D721Med (cell line): ENCODE measurements around the gene MAPKAP1.

Source experiments
- DNase-seq: peaks from one replicate; pipeline ENCODE4 v3.0.0; 2011; ENCODE audit warnings: low spot score; ENCODE audit not compliant: insufficient read length
- FAIRE-seq: peaks from 2 replicates; lab custom pipeline; 2011; peaks lifted over from hg19 to GRCh38; lab: Jason Lieb, UNC
- TF ChIP-seq, protein P1 (sequence below): IDR thresholded peaks from 2 replicates; pipeline ENCODE4 v1.5.1; 2012; ENCODE audit warnings: mild to moderate bottlenecking, control low read depth; ENCODE audit not compliant: insufficient read depth; ENCODE audit errors: missing control alignments

Gene MAPKAP1

DNA sequence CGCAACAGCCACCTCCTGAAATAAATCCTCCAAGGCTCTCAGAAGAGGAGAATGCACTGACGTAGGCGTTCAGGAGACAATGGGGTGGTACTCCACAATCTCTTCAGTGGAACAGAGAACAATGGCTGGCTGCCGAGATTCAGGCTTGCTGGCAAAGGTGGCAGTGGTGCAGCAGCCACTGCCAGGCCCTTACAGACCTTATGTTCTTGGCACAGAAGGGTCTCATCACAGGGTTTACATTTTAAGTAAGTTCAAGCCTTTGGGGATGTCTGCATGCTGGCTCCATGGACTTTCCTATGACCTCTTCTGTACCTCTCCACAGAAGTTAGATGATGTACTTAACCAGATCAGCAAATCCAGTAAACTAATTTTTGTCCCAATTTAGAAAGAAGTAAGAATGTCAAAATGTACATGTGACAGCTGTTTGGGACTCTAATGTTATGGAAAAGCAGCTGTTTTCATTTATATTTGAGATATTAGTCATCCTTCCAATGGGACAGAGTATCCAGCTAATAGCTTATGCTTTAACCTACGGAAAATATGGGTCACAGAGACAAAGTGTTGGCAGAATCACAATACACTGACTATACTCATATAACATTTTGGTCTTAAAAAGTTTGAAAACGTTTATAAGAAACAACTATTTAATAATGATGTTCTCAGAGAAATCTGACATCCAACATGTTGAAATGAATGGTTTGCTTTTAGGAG, 180.9 kb downstream of the MAPKAP1 start:
- FAIRE-seq: no peak
- TF ChIP-seq, protein P1, sequence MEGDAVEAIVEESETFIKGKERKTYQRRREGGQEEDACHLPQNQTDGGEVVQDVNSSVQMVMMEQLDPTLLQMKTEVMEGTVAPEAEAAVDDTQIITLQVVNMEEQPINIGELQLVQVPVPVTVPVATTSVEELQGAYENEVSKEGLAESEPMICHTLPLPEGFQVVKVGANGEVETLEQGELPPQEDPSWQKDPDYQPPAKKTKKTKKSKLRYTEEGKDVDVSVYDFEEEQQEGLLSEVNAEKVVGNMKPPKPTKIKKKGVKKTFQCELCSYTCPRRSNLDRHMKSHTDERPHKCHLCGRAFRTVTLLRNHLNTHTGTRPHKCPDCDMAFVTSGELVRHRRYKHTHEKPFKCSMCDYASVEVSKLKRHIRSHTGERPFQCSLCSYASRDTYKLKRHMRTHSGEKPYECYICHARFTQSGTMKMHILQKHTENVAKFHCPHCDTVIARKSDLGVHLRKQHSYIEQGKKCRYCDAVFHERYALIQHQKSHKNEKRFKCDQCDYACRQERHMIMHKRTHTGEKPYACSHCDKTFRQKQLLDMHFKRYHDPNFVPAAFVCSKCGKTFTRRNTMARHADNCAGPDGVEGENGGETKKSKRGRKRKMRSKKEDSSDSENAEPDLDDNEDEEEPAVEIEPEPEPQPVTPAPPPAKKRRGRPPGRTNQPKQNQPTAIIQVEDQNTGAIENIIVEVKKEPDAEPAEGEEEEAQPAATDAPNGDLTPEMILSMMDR: no peak
- no peak for DNase-seq

DNA sequence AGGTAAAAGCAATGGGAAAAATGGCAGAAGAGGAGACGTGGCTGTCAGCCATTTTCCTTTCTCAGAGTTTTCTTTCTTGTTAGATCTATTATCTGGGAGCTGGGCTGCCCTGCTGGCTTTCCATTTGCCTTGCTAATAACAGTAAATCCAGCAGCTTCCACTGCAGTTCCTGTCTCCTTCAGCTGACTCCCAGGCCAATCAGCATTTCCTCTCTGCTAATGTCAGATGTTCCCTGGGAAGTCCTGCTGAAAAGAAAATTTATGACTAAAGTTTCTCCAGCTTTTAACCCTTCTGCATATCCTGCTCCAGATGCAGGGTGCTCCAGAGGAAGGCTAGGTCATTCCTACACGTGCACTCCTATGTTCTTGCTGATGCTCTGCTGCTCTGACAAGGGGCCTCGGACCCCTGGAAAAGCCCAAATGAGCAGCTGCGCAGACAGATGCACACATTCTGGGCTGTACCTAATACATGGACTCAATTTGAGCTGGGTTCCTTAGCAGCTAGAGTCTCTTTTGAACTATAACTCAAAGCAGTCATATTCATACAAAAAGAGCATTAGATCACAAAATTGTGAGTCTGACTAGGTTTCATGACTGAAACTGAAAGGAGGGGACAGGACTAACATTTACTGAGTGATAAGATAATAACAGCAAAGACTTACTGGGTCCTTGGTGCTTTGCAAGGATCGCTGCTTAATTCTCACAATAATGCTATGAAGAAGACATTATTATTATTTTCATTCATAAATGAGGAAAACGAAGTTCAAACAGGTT, 182.2 kb downstream of the MAPKAP1 start:
- no peak for DNase-seq
- TF ChIP-seq, protein P1: no peak
- FAIRE-seq: no peak

DNA sequence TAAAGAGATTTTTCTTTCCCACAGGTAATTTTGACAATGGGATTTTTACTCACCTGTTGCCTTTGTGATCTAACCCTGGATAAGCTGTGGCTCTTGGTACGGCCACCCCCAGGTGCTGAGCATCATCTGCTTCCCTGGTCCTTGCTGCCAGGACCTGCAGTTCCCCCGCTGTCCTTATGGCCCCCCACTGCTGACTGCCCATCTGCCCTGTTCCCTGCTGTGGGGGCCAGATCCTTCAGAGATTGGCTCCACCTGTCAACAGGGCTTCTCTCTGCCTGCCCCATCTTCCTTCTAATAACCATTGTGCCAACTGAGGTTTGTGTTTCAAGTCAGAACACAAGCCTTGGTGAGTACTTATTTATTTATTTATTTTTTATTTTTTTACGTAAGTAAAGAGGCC, 183.3 kb downstream of the MAPKAP1 start:
- FAIRE-seq: no peak
- TF ChIP-seq, protein P1: no peak
- DNase-seq: no peak

DNA sequence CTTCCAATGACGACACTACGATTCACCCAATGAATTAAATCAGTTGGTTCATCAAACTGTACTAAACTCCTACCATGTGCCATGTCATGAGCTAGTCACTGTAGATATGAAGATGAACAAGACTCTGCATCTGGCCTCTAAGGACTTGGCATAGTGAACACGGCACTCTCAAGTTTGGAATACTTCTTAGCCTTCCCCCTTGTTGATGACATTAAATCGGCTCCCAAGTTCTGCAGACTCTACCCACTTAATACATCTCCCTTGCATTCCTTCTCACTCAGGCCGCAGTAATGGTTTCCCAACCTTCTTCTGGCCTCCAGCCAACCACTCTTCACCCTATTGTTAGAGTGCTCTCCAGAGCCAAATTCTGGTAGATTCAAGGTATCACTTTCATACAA, 184.7 kb downstream of the MAPKAP1 start:
- FAIRE-seq (no peak), DNase-seq (no peak)
- TF ChIP-seq, protein P1: no peak

DNA sequence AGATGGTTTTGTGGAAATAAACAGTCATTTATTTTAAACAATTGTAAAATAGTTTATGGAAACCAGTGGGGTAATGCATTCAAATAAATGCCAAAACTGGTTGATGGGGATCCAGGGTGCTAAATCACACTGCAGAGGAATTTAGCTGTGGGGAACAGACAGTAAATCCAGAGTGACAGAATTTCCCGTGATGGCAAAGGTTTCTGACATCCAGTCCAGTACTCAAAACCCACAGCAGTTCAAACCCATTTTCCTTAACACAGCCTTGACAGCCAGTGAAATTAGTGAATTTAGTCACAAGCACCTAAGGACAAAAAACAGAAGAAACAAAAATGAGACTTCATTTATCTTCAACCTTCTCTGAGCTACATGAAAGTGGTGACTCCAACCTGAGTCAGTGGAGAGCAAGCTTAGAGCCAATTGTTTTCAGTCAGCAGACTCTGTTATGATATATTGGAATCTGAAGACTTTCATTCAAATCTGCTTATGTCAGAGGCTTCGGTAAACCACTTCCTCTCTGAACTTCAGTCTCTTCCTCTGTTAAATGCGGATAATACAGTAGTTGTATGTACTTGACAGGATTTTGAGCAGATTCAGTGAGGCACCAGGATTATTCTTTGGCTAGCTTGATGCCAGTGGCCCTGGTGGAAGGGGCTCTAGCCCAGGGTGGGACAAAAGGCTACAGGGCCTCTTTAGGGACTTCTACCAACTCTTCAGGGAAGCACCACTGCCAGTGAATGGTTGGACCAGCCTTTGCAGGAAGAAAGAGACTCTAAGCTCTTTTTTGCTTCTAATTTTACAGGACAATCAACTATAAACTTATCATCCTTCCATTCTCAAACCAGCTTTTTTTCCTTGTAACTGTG, 185.3 kb downstream of the MAPKAP1 start:
- DNase-seq (no peak), FAIRE-seq (no peak)
- TF ChIP-seq, protein P1: no peak

DNA sequence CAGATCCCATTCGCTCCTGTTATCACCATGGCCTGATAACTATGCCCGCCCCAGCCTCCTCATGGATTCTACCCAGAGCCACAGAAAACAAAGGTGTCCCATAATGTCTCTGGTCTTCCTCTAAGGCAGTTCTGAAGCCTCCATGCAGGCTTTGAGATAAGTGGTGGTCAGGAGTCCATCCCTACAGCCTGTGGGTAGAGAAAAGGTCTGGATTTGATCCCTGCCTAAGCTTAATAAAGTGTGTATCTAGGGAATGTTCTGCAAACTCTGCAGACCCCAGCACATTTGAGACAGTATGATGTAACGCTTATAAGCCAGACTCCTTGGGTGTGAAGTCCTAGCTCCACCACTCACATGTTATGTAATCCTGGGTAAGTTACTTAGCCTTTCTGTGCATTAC, 187.3 kb downstream of the MAPKAP1 start:
- DNase-seq (no peak), FAIRE-seq (no peak)
- TF ChIP-seq, protein P1: no peak
